Stomach (tissue), 4 donors: ENCODE measurements around the gene NFATC1.

Experiments used
- CTCF ChIP-seq, 7 experiments: fragments of 450-650 bp in 4 of 7; fragments of 200-600 bp in 3 of 7; sonication (generic) in 3 of 7; IDR thresholded peaks; one replicate each; pipeline ENCODE4 v1.5.1; 2016 to 2019; ENCODE audit warnings: antibody characterized with exemption in 7 of 7, control low read depth in 2 of 7, mild to moderate bottlenecking in 1 of 7
- EP300 ChIP-seq: sonication (generic); formaldehyde crosslinking; IDR thresholded peaks from one replicate; pipeline ENCODE4 v1.6.1; 2017; ENCODE audit warnings: antibody characterized with exemption
- POLR2A ChIP-seq, 4 donors: fragments of 450-650 bp; IDR thresholded peaks; one replicate each; pipeline ENCODE4 v1.6.1; 2016; ENCODE audit warnings: antibody characterized with exemption in 4 of 4, control low read depth in 2 of 4, mild to moderate bottlenecking in 1 of 4, moderate library complexity in 1 of 4
- POLR2AphosphoS5 ChIP-seq, 3 donors: sonication (generic); formaldehyde crosslinking; IDR thresholded peaks; one replicate each; pipeline ENCODE4 v1.6.1; 2016; ENCODE audit warnings: antibody characterized with exemption in 3 of 3

GRCh38 chr18:79493801-79494211 lies 98.1 kb downstream of the NFATC1 start:
- TF ChIP-seq CTCF (IDR thresholded peaks at IDR 0.05) (no peak), POLR2A (IDR thresholded peaks at IDR 0.05) (no peak), EP300 (no peak), POLR2AphosphoS5 (IDR thresholded peaks at IDR 0.05) (no peak)
